NCI-H526 (cell line): ENCODE measurements around the gene RARB.

Experiments used
- DNase-seq, 2 experiments: peaks; one replicate each; lab custom pipeline; 2025; lab: John Stamatoyannopoulos, UW

Gene RARB

DNA sequence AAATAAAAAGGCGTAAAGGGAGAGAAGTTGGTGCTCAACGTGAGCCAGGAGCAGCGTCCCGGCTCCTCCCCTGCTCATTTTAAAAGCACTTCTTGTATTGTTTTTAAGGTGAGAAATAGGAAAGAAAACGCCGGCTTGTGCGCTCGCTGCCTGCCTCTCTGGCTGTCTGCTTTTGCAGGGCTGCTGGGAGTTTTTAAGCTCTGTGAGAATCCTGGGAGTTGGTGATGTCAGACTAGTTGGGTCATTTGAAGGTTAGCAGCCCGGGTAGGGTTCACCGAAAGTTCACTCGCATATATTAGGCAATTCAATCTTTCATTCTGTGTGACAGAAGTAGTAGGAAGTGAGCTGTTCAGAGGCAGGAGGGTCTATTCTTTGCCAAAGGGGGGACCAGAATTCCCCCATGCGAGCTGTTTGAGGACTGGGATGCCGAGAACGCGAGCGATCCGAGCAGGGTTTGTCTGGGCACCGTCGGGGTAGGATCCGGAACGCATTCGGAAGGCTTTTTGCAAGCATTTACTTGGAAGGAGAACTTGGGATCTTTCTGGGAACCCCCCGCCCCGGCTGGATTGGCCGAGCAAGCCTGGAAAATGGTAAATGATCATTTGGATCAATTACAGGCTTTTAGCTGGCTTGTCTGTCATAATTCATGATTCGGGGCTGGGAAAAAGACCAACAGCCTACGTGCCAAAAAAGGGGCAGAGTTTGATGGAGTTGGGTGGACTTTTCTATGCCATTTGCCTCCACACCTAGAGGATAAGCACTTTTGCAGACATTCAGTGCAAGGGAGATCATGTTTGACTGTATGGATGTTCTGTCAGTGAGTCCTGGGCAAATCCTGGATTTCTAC, at the start of gene RARB:
Gene RARB, plus strand, starts transcription at position 322 of the 847 bp plus-strand sequence. Its CDS starts 469 bp downstream, at position 791.
- DNase-seq, result peak; percentile 13 to 62

DNA sequence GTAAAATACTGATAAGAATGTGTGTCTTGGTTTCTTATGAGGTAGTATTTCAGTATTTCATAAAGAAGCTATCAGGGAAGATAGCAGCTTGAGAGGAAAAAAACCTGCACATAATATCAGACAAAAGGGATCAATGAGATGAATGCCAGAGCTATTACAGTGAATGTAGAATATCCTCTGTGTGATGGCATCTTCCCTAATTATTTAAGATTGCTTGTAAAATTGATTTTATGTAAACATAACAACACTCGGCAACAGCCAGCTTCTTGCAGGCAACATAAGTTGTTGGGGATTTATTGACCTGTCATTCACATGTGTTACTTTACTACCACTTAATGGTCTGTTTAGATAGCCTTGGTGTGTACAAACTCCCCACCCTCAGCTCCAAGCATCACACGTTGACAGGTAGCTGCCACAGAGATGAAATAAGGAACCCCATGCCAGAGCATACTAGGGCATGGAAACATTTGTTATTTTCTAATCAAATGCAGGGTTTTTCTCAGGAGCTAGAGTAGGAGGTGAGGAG, 49.2 kb upstream of the RARB start:
- no peak for DNase-seq

DNA sequence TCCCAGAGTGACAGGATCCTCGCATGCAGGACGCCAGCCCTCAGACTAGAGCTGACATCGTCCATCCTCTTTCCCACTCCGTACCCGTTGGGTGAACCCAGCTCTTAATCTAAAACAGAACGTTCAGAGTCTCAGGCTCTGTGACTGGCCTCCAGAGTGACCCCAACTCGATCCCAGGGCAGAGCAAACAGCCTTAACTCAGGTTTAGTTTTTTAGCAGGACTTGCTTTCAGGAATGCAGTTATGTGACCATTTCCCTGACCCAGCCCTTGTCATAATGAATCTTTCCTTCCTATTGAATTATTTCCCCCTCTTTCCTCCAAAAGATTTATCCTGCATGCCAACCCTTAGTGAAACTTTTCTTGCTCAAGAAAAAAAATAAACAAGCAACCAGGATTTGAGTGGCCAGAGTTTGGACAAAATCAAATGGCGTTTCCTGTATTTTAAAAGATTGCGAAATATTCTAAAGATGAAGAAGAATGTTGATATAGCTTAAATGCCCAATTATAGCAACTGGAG, 47.8 kb upstream of the RARB start:
- DNase-seq, result no peak

- no peak for DNase-seq
Observed at GRCh38 chr3:25381083-25381482, 47.0 kb upstream of the RARB start.

DNA sequence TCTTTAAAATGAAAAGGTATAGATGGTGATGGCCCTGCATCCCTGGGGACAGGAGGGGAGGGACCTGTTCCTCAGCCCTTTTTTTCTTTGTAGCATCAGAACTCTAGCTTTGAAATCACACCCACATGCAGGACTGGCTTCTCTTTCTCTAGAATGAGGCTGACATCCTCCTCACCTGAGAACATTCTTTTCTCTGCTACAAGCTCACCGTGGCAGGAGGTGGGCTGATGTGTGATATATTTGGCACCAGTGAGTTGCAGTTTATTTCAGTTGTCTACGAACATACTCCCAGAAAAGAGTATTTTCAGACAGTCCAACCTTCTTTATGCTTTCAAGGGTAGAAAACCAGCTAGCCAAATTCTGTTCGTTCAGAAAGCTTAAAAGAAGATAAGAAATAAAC, 43.6 kb upstream of the RARB start:
- no peak for DNase-seq

DNA sequence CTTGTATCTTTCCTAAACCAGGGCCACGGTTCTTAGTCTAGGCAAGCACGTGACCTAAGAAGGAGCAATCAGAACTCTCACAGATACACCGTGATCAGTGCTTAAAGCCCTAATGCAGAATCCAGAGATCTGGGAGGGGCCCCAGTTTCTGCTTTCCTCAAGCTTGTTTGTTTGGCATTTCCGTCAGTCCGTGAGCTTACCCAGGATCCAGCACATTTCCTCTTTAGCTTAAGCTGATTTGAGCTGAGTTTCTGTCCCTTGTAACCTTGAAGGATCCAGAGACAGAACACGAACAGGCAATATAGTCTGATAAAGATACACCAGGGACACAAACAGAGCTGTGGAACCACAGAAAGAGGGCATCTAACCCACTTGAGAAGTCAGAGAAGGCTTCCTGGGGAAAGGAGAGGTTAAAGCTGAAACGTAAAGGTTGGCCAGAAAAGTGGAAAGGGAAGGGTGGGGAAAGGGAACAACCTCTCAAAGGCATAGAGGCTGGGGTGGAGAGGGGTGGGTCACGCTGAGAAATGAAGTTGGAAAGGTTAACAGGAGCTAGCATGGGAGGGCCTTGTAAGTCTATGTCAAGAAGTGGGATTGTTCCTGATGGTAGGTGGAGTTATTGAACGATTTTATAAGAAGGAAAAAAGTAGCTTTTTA, 42.1 kb upstream of the RARB start:
- DNase-seq, result no peak

DNA sequence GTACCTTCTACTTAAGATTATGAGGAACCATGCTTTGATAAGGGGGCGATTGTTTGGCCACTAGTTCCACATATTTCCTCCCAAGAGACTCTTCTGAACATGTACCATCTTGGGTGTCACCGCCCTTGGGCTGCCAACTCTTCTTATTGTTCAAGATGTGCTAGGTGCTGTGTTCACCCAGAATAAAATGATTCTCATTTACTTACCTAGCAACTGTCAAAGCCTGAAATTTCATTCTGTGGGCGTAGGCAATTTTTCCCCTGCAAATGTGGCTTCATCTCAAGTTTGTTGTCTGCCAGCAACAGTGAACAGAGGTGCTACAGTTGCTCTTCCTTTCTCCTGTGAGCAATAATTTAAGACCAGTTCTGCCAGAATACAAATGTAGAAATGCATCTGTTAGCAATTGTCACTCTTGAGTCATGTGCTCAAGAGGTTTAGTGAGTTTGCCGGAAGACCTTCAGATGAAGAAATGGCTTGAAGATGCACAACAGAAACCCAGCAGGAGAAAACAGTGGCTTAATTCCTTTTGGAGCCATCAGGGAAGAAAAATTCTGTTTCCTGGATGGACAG, 41.3 kb upstream of the RARB start:
- no peak for DNase-seq

GRCh38 chr3:25390605-25391004, 37.5 kb upstream of the RARB start:
- no peak for DNase-seq

- DNase-seq, result no peak
Observed at GRCh38 chr3:25396251-25396650, 31.8 kb upstream of the RARB start.

- DNase-seq, result peak in 1 of 2 experiments; percentile 4
Observed at GRCh38 chr3:25396686-25397085, 31.4 kb upstream of the RARB start.

DNA sequence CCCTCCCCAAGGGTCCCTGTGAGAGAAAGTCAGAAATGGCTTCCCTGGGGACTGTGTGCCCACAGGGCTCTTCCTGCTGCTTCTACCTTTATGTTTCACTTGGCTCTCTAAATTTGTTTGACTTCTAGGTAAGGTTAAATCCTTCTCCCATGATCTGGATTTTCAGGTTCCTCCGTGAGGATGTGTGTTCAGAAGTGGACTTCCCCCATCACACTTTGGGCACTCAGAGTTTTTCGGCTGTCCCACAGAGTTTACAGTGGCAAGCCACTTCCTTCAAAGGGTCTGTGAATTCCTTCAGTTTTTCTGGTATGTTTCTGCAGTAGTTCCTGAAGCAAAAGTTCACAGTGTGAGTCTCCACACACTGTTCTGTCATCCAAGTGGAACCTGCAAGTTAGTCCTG, 30.9 kb upstream of the RARB start:
- no peak for DNase-seq

DNA sequence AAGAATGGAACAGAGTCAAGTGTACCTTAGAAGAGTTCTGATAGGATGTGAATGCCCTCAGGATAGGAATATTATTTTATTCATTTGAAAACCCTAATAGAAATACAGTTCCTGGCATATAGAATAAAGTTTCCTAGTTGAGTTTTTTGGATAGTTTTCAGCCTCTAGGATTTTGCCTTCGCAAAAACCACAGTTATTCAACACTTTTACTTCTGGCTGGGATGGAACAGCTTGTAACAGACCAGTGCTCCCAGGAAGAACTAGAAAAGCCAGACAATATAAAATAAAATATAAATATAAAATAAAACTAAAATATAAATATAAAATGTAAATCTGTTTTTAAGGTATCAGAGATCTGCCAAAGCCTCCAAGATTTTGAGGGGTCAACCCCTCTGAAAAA, 27.5 kb upstream of the RARB start:
- DNase-seq, result no peak

DNA sequence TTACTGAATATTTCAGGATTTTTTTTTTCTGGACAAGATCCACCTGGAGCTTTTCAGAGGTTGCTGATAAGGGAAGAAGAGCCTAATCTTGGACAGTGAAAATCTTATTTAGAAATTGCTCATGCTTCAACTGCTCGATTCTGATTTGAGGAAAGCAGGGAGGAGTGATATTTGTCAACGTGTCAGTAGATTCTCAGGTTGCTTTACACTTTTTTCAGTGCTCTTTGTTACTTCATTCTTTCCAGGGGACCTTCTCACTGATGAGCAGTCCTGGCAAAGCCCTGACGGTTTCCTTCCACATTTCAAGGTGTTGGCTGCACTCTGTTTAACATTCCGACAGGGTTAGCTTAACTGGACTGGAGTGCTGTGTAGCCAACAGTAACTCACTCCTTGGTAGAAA, 24.1 kb upstream of the RARB start:
- DNase-seq, result peak in 1 of 2 experiments; percentile 2

GRCh38 chr3:25404569-25404968, 23.5 kb upstream of the RARB start:
- no peak for DNase-seq

DNA sequence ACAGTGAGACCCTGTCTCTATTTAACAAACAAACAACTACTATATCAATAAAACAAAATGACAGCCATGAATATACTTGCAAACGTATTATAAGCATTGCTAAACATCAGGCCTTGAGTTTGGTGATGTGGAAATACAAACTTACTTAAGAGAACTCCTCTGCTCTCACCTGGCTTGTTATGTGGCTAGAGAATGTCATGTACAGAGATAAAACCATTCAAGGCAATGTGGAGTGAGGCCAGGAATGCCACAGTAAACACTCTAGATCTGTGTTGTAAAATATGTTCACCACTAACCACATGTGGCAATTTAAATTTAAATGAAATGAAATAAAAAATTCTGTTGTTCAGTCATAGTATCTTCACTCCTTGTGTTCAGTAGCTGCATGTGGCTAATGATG, 22.7 kb upstream of the RARB start:
- DNase-seq, result no peak

GRCh38 chr3:25410703-25411102, 17.4 kb upstream of the RARB start:
- no peak for DNase-seq

- no peak for DNase-seq
Observed at GRCh38 chr3:25412269-25412668, 15.8 kb upstream of the RARB start.

DNA sequence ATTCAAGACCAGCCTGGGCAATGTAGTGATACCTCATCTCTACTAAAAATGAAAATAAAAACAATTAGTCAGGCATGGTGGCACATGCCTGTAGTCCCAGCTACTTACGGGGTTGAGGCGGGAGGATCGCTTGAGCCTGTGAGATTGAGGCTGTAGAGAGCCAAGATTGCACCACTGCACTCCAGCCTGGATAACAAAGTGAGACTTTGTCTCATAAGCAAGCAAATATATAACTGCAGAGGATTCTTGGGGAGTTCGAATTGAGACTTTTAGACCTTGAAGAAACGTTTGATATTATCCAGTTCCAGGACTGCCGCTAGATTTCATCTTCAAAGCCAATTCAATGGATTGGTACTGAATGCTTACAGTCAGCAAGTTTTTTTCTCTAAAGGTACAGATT, 11.9 kb upstream of the RARB start:
- no peak for DNase-seq

DNA sequence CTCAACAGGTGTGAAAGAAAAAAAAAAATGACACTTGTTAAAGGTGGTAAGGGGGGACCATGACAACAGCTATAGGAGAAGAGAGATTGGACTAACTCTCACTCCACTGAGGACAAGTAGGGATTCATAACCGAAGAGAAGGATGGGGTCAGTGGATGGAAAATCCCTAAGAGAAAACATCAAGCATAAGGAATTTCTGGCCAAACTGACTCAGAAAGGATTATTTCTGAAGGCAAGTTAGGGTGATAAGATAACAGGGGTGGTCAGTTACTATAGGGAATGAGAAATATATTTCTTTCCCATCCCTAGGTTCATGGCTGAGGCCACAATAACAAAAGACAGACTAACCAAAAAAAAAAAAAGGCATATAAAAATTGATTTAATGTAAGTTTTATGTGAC, 9.5 kb upstream of the RARB start:
- DNase-seq, result no peak

DNA sequence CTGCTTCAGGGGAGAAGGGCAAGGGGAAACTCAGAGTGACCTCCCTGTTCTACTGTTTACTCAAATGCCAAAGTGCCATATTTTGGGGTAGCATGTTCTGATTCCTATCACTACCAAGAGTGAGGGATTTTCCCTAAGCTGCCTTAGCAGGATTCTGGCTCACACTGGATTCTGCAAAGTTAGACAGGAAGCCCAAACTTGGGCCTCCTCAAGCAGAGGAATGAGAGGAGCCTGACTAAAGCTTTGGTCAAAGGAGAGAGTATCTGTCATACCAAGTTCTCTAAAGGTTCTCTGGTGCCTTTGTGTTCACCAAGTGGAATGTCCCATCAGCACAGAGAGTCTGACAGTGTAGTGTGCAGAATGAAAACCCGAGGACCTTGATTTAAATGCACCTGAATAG, 8.8 kb upstream of the RARB start:
- DNase-seq, result no peak

GRCh38 chr3:25420147-25420546, 7.9 kb upstream of the RARB start:
- no peak for DNase-seq

GRCh38 chr3:25420885-25421284, 7.2 kb upstream of the RARB start:
- DNase-seq, result no peak

DNA sequence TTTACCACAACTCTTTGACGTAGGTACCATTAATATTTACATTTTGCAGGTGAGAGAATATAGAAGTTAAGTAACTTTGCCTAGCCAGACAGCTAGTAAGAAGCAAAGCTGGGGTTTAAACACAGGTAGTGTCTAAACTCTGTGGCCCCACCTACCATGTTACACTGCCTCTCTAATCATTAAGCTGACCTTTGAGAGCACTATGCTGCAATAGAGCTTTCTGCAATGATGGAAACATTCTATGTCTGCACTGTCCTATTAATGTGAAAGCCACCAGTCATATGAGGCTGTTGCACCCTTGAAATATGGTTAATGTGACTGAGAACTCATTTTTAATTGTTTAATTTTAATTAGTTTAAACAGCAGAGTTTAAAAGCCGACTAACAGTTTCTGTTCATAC, 6.3 kb upstream of the RARB start:
- DNase-seq, result no peak
